Memory B cell (primary cell): Measurements from ENCODE around the gene JAGN1.

Experiments used
- ATAC-seq: fragments of 150-1000 bp; cut with Tn5 transposase; 2 replicates; pipeline ENCODE4 v1.10.0; 2021; ENCODE audit warnings: low read depth, mild to moderate bottlenecking, moderate library complexity
- DNase-seq, 2 donors: peaks; one replicate each; pipeline ENCODE4 v3.0.0; 2022; ENCODE audit warnings: low spot score in 2 of 2
- H3K27ac Mint-ChIP-seq: one replicate; pipeline ENCODE4 v1.8.0; 2022; ENCODE audit warnings: mild to moderate bottlenecking, moderate library complexity, mixed read lengths
- H3K27me3 Mint-ChIP-seq: one replicate; pipeline ENCODE4 v1.8.0; 2022; ENCODE audit warnings: mixed read lengths
- H3K36me3 Mint-ChIP-seq: one replicate; pipeline ENCODE4 v1.8.0; 2022; ENCODE audit warnings: mild to moderate bottlenecking, mixed read lengths
- H3K4me1 Mint-ChIP-seq: one replicate; pipeline ENCODE4 v1.8.0; 2022; ENCODE audit warnings: mixed read lengths
- H3K4me3 Mint-ChIP-seq: one replicate; pipeline ENCODE4 v1.8.0; 2022; ENCODE audit warnings: mild to moderate bottlenecking, moderate library complexity, mixed read lengths
- H3K9me3 Mint-ChIP-seq: one replicate; pipeline ENCODE4 v1.8.0; 2022; ENCODE audit warnings: mixed read lengths

JAGN1 gene

GRCh38 chr3:9914011-9914410 is 23.6 kb downstream of the JAGN1 start:
- Mint-ChIP-seq H3K27ac (no peak overlapping the region), H3K4me1 (peaks cover 9% of the 10 kb centered on the region), H3K4me3 (no peak overlapping the region), H3K27me3 (peaks cover 3% of the 10 kb centered on the region), H3K9me3 (no peaks in the 10 kb centered on the region), H3K36me3 (no peaks in the 10 kb centered on the region)
- ATAC-seq (no peak), DNase-seq (no peak)

DNA sequence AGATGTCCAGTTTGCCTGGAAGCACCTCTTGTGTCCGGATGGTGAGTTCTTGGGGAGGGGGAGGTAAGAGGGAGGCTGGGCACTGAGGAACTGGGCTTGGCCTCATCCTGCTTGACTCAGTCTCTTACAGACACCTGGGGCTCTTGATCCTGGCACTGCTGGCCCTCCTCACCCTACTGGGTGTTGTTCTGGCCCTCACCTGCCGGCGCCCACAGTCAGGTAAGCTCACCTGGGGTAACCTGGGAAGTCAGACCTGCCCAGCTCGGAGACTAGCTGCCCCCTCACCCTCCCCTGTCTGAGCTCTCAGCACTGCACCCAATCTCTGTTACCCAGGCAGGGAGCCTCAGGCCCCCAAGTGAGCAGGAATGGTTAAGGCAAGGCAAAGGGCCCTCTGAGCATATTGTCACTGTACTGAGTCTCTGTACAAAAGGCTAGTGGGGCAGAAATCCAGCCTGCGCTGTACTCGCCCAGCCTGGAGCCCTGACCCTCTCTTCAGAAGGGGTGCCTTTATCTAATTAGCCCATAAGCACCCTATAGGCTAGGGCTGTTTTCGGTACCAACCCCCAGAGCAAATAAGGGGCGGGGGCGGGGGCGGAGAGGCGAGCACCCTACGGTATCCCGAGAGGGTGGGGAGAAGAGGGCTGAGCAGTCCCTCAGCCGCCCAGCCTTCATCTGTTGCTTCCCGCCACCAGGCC is 24.3 kb downstream of the JAGN1 start:
- no peak overlapping the region for H3K27ac Mint-ChIP-seq
- peak; percentile 11 for ATAC-seq
- DNase-seq, result no peak
- H3K4me3 Mint-ChIP-seq, result peak overlapping the region; percentile 77
- H3K9me3 Mint-ChIP-seq, result no peaks in the 10 kb centered on the region
- H3K36me3 Mint-ChIP-seq, result no peaks in the 10 kb centered on the region
- peaks cover 9% of the 10 kb centered on the region for H3K4me1 Mint-ChIP-seq
- peaks cover 3% of the 10 kb centered on the region for H3K27me3 Mint-ChIP-seq

- Mint-ChIP-seq H3K4me1 (peaks cover 9% of the 10 kb centered on the region), H3K27ac (no peak overlapping the region), H3K4me3 (peak overlapping the region; percentile 77), H3K27me3 (peaks cover 3% of the 10 kb centered on the region), H3K9me3 (no peaks in the 10 kb centered on the region), H3K36me3 (no peaks in the 10 kb centered on the region)
- DNase-seq (peak in 1 of 2 donors; percentile 25), ATAC-seq (peak; percentile 64)
Measured at GRCh38 chr3:9915254-9916141, 25.1 kb downstream of the JAGN1 start.

GRCh38 chr3:9916346-9916733 is 25.9 kb downstream of the JAGN1 start:
- no peak for ATAC-seq
- Mint-ChIP-seq H3K27me3 (peaks cover 3% of the 10 kb centered on the region), H3K36me3 (no peaks in the 10 kb centered on the region), H3K4me3 (peak overlapping the region; percentile 58), H3K4me1 (peaks cover 9% of the 10 kb centered on the region), H3K9me3 (no peaks in the 10 kb centered on the region), H3K27ac (no peak overlapping the region)
- DNase-seq, result no peak

- no peak for DNase-seq
Measured at GRCh38 chr3:9916734-9917680, 26.6 kb downstream of the JAGN1 start, which contains the start of gene IL17RC. Gene IL17RC, plus strand, starts transcription at chr3:9917098. Its CDS starts 218 bp downstream, at chr3:9917316.

DNA sequence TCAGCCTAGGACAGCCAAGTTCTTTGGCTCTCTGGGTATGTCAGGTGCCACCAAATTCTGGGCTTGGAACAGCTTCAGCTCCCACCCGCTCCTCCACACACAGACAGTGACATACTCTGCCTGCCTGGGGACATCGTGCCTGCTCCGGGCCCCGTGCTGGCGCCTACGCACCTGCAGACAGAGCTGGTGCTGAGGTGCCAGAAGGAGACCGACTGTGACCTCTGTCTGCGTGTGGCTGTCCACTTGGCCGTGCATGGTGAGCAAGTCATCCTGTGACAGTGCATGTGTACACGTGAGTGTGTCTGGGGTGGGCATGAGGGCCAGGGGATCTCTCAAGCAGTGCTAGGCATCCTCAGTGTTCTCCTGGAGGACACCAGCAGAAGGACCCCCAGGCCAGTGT is 27.4 kb downstream of the JAGN1 start:
- no peak for DNase-seq
- H3K4me1 Mint-ChIP-seq, result peaks cover 9% of the 10 kb centered on the region
- H3K27me3 Mint-ChIP-seq, result peaks cover 3% of the 10 kb centered on the region
- no peak for ATAC-seq
- no peak overlapping the region for H3K27ac Mint-ChIP-seq
- no peaks in the 10 kb centered on the region for H3K9me3 Mint-ChIP-seq
- H3K4me3 Mint-ChIP-seq, result no peak overlapping the region
- no peaks in the 10 kb centered on the region for H3K36me3 Mint-ChIP-seq

More at GRCh38 chr3:9916734-9917680, 26.6 kb downstream of the JAGN1 start, which contains the start of gene IL17RC:
- no peaks in the 10 kb centered on the region for H3K9me3 Mint-ChIP-seq
- H3K4me1 Mint-ChIP-seq, result peaks cover 9% of the 10 kb centered on the region
- peaks cover 3% of the 10 kb centered on the region for H3K27me3 Mint-ChIP-seq
- peak within 1 kb of the TSS; percentile 77 for H3K4me3 Mint-ChIP-seq
- no peak within 1 kb of the TSS for H3K27ac Mint-ChIP-seq
- H3K36me3 Mint-ChIP-seq, result no peaks in the 10 kb centered on the region
- ATAC-seq, result peak; percentile 30

GRCh38 chr3:9918261-9919038 is 28.0 kb downstream of the JAGN1 start:
- DNase-seq (no peak), ATAC-seq (no peak)
- H3K36me3 Mint-ChIP-seq, result no peaks in the 10 kb centered on the region
- peaks cover 9% of the 10 kb centered on the region for H3K4me1 Mint-ChIP-seq
- H3K27ac Mint-ChIP-seq, result no peak overlapping the region
- H3K4me3 Mint-ChIP-seq, result no peak overlapping the region
- H3K9me3 Mint-ChIP-seq, result no peaks in the 10 kb centered on the region
- H3K27me3 Mint-ChIP-seq, result peaks cover 5% of the 10 kb centered on the region

DNA sequence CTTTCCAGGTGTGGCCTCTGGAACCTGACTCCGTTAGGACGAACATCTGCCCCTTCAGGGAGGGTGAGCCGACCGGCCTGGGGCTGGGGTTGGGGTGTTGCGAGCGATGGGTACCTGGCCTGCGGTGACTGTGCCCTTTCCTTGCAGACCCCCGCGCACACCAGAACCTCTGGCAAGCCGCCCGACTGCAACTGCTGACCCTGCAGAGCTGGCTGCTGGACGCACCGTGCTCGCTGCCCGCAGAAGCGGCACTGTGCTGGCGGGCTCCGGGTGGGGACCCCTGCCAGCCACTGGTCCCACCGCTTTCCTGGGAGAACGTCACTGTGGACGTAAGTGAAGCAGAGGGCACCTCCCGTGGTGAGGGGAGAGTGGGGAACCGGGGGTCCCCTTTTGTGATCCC is 37.7 kb downstream of the JAGN1 start:
- DNase-seq, result no peak
- Mint-ChIP-seq H3K4me1 (peaks cover 5% of the 10 kb centered on the region), H3K9me3 (no peaks in the 10 kb centered on the region), H3K27ac (no peak overlapping the region), H3K27me3 (peaks cover 6% of the 10 kb centered on the region), H3K4me3 (no peak overlapping the region), H3K36me3 (no peaks in the 10 kb centered on the region)
- ATAC-seq, result no peak

- H3K4me3 Mint-ChIP-seq, result no peak overlapping the region
- H3K27ac Mint-ChIP-seq, result no peak overlapping the region
- ATAC-seq (no peak), DNase-seq (no peak)
- H3K9me3 Mint-ChIP-seq, result no peaks in the 10 kb centered on the region
- no peaks in the 10 kb centered on the region for H3K27me3 Mint-ChIP-seq
- H3K36me3 Mint-ChIP-seq, result peaks cover 9% of the 10 kb centered on the region
- peaks cover 17% of the 10 kb centered on the region for H3K4me1 Mint-ChIP-seq
Measured at GRCh38 chr3:9930804-9931418, 40.5 kb downstream of the JAGN1 start.

GRCh38 chr3:9932535-9932842 is 42.1 kb downstream of the JAGN1 start:
- Mint-ChIP-seq H3K27me3 (no peaks in the 10 kb centered on the region), H3K27ac (peak overlapping the region; percentile 95), H3K4me1 (peaks cover 17% of the 10 kb centered on the region), H3K9me3 (no peaks in the 10 kb centered on the region), H3K36me3 (peaks cover 14% of the 10 kb centered on the region), H3K4me3 (peak overlapping the region; percentile 99)
- ATAC-seq (no peak), DNase-seq (no peak)

- Mint-ChIP-seq H3K27ac (peak overlapping the region; percentile 95), H3K27me3 (no peaks in the 10 kb centered on the region), H3K9me3 (no peaks in the 10 kb centered on the region), H3K4me1 (peaks cover 17% of the 10 kb centered on the region), H3K4me3 (peak overlapping the region; percentile 99), H3K36me3 (peaks cover 15% of the 10 kb centered on the region)
- peak; percentile 69 for ATAC-seq
- peak; percentile 77 to 79 for DNase-seq
Measured at GRCh38 chr3:9932843-9933560, 42.6 kb downstream of the JAGN1 start.

- DNase-seq (peak; percentile 97), ATAC-seq (peak; percentile 80)
- peak within 1 kb of the TSS; percentile 95 for H3K27ac Mint-ChIP-seq
- H3K27me3 Mint-ChIP-seq, result no peaks in the 10 kb centered on the region
- H3K4me3 Mint-ChIP-seq, result peak within 1 kb of the TSS; percentile 99
- peaks cover 16% of the 10 kb centered on the region for H3K36me3 Mint-ChIP-seq
- no peaks in the 10 kb centered on the region for H3K9me3 Mint-ChIP-seq
- H3K4me1 Mint-ChIP-seq, result peaks cover 17% of the 10 kb centered on the region
Measured at GRCh38 chr3:9933561-9934234, 43.3 kb downstream of the JAGN1 start, which contains the start of gene CRELD1. Gene CRELD1, plus strand, starts transcription at chr3:9933834. Its CDS starts 605 bp downstream, at chr3:9934439.
